Neural cell (in vitro differentiated cells): Measurements from ENCODE around the gene ADCY5. TPM values are rescaled to one million over a fixed set of nuclear protein-coding genes. Genes with fewer than 3 reads are reported as not detected.

Source experiments
- H2AFZ ChIP-seq: fragments of 200-600, 300-800 bp; sonication (generic), shearing (Covaris generic); 2 replicates; pipeline ENCODE4 v1.6.0; 2014; ENCODE audit warnings: low read depth, mild to moderate bottlenecking, antibody characterized with exemption, low read length, moderate library complexity
- H3F3A ChIP-seq: fragments of 200-600 bp; shearing (Covaris generic); 2 replicates; pipeline ENCODE4 v1.6.1; 2016; ENCODE audit warnings: mild to moderate bottlenecking, moderate library complexity, mixed read lengths, antibody characterized with exemption, low read length; ENCODE audit not compliant: insufficient read depth, poor library complexity, severe bottlenecking
- H3K27ac ChIP-seq: fragments of 200-600, 300-800 bp; sonication (generic), shearing (Covaris generic); 2 replicates; pipeline ENCODE4 v1.5.1; 2014; ENCODE audit warnings: mild to moderate bottlenecking, low read length, moderate library complexity
- H3K27me3 ChIP-seq: fragments of 300-800, 200-600 bp; sonication (generic), shearing (Covaris generic); 2 replicates; pipeline ENCODE4 v1.6.0; 2014; ENCODE audit warnings: mild to moderate bottlenecking, low read depth, low read length, moderate library complexity; ENCODE audit not compliant: insufficient read depth
- H3K36me3 ChIP-seq: fragments of 300-800, 200-600 bp; sonication (generic), shearing (Covaris generic); 2 replicates; pipeline ENCODE4 v1.5.1; 2014; ENCODE audit warnings: mild to moderate bottlenecking, antibody characterized with exemption, low read length, moderate library complexity; ENCODE audit not compliant: insufficient read depth
- H3K4me2 ChIP-seq: fragments of 300-800, 200-600 bp; sonication (generic), shearing (Covaris generic); 2 replicates; pipeline ENCODE4 v1.6.0; 2014; ENCODE audit warnings: mild to moderate bottlenecking, low read length
- H3K4me3 ChIP-seq: fragments of 300-800, 200-600 bp; sonication (generic), shearing (Covaris generic); 2 replicates; pipeline ENCODE4 v1.5.1; 2014; ENCODE audit warnings: mild to moderate bottlenecking, low read length, moderate library complexity
- H3K79me2 ChIP-seq: fragments of 200-600 bp; shearing (Covaris generic); replicated peaks from 2 replicates; pipeline ENCODE4 v1.6.0; 2014; ENCODE audit warnings: mild to moderate bottlenecking, low read length, moderate library complexity; ENCODE audit not compliant: insufficient read depth
- H3K9ac ChIP-seq: fragments of 300-800, 200-600 bp; sonication (generic), shearing (Covaris generic); 2 replicates; pipeline ENCODE4 v1.6.1; 2016; ENCODE audit warnings: mild to moderate bottlenecking, low read length, mixed read lengths
- H3K9me2 ChIP-seq: fragments of 200-600 bp; shearing (Covaris generic); 2 replicates; pipeline ENCODE4 v1.6.1; 2016; ENCODE audit warnings: mild to moderate bottlenecking, low read length, mixed read lengths; ENCODE audit not compliant: insufficient read depth
- H3K9me3 ChIP-seq: fragments of 200-600, 300-800 bp; sonication (generic), shearing (Covaris generic); 2 replicates; pipeline ENCODE4 v1.6.1; 2016; ENCODE audit warnings: mild to moderate bottlenecking, mixed run types, low read length, moderate library complexity, mixed read lengths
- H4K20me1 ChIP-seq: fragments of 200-600 bp; shearing (Covaris generic); 2 replicates; pipeline ENCODE4 v1.6.1; 2016; ENCODE audit warnings: mild to moderate bottlenecking, mixed run types; ENCODE audit not compliant: insufficient read depth
- EP300 ChIP-seq: fragments of 450-650 bp; conservative IDR thresholded peaks from 2 replicates; pipeline ENCODE4 v1.6.1; 2014; ENCODE audit warnings: antibody characterized with exemption, mild to moderate bottlenecking, moderate library complexity; ENCODE audit not compliant: poor library complexity, severe bottlenecking
- EZH2 ChIP-seq: fragments of 200-600, 300-800 bp; shearing (Covaris generic), sonication (generic); IDR thresholded peaks from 2 replicates; pipeline ENCODE4 v1.6.1; 2014; ENCODE audit warnings: antibody characterized with exemption, low read length, borderline replicate concordance, mild to moderate bottlenecking; ENCODE audit not compliant: insufficient read depth, poor library complexity, severe bottlenecking
- MXI1 ChIP-seq: fragments of 450-650 bp; conservative IDR thresholded peaks from 2 replicates; pipeline ENCODE4 v1.6.1; 2014; ENCODE audit warnings: antibody characterized with exemption, mild to moderate bottlenecking; ENCODE audit not compliant: poor library complexity, severe bottlenecking
- POLR2AphosphoS5 ChIP-seq: IDR thresholded peaks from 2 replicates; pipeline ENCODE4 v1.6.1; 2012
- RAD21 ChIP-seq: fragments of 450-650 bp; conservative IDR thresholded peaks from 2 replicates; pipeline ENCODE4 v1.6.1; 2014; ENCODE audit warnings: antibody characterized with exemption, mild to moderate bottlenecking, moderate library complexity
- REST ChIP-seq: IDR thresholded peaks from 2 replicates; pipeline ENCODE4 v1.6.1; 2012; ENCODE audit warnings: borderline replicate concordance
- SMC3 ChIP-seq: fragments of 450-650 bp; conservative IDR thresholded peaks from 2 replicates; pipeline ENCODE4 v1.6.1; 2014; ENCODE audit warnings: antibody characterized with exemption, mild to moderate bottlenecking, moderate library complexity; ENCODE audit not compliant: poor library complexity
- TAF1 ChIP-seq: IDR thresholded peaks from 2 replicates; pipeline ENCODE4 v1.6.1; 2012; ENCODE audit warnings: low read depth
- polyA plus RNA-seq: library from polyadenylated mRNA; depleted of rRNA; stranded (reverse); fragments of >200 nt; gene quantifications from 2 replicates; pipeline ENCODE4 v1.2.3, GENCODE V29; 2014
- TF ChIP-seq, protein P1 (sequence below): fragments of 450-650 bp; IDR thresholded peaks from 2 replicates; pipeline ENCODE4 v1.5.1; 2014; ENCODE audit warnings: antibody characterized with exemption, mild to moderate bottlenecking, moderate library complexity; ENCODE audit not compliant: poor library complexity, severe bottlenecking

ADCY5 gene
- polyA plus RNA-seq, 1 donor from 2014 or later: 7.7 TPM

DNA sequence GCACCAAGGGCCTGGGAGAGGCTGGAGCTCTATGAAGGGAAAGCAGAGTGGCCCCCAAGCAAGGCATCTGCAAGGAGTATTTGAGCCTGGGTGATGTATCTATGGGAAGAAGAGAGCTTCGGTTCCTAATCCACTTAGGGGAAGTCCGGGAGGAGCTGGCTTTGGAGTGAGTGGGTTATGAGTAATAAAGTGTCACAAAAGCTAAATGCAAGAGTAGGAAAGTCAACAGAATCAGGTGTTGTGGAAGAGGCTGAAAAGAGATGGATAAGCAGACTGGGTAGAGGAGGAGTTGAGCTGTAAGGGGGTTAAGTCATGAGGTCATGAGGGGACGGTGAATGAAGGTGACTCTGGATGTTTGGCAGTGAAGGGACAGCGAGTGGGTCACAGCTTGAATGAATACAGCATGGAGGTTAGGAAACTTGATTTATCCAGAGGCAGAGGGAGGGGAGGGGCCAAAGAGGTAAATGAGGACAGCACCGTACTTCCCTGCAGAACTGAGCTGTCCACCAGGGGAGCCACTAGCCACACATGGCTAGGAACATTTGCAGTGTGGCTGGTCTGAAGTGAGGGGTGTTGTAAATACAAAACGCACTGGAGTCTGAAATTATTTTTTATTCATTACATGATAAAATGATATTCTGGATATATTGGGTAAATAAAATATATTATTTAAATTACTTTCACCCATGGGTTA, 83.3 kb downstream of the ADCY5 start:
- Histone ChIP-seq H3K9me2 (no peaks in the 10 kb centered on the region), H3K27ac (no peak overlapping the region), H3K4me3 (no peak overlapping the region), H3K9ac (no peak overlapping the region), H2AFZ (no peak overlapping the region), H3K79me2 (no peaks in the 10 kb centered on the region), H3K4me2 (no peak overlapping the region), H3K27me3 (no peaks in the 10 kb centered on the region), H3K9me3 (no peaks in the 10 kb centered on the region), H4K20me1 (no peaks in the 10 kb centered on the region), H3F3A (no peaks in the 10 kb centered on the region), H3K36me3 (no peaks in the 10 kb centered on the region)
- TF ChIP-seq, protein P1, sequence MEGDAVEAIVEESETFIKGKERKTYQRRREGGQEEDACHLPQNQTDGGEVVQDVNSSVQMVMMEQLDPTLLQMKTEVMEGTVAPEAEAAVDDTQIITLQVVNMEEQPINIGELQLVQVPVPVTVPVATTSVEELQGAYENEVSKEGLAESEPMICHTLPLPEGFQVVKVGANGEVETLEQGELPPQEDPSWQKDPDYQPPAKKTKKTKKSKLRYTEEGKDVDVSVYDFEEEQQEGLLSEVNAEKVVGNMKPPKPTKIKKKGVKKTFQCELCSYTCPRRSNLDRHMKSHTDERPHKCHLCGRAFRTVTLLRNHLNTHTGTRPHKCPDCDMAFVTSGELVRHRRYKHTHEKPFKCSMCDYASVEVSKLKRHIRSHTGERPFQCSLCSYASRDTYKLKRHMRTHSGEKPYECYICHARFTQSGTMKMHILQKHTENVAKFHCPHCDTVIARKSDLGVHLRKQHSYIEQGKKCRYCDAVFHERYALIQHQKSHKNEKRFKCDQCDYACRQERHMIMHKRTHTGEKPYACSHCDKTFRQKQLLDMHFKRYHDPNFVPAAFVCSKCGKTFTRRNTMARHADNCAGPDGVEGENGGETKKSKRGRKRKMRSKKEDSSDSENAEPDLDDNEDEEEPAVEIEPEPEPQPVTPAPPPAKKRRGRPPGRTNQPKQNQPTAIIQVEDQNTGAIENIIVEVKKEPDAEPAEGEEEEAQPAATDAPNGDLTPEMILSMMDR: no peak
- TF ChIP-seq RAD21 (no peak), EP300 (no peak), TAF1 (no peak), MXI1 (no peak), POLR2AphosphoS5 (no peak), EZH2 (no peak), SMC3 (no peak), REST (no peak)

- Histone ChIP-seq H3K4me3 (no peak overlapping the region), H3K27me3 (no peaks in the 10 kb centered on the region), H3K9me2 (no peaks in the 10 kb centered on the region), H3K79me2 (no peaks in the 10 kb centered on the region), H2AFZ (no peak overlapping the region), H3K4me2 (no peak overlapping the region), H4K20me1 (no peaks in the 10 kb centered on the region), H3K27ac (no peak overlapping the region), H3F3A (no peaks in the 10 kb centered on the region), H3K9me3 (no peaks in the 10 kb centered on the region), H3K36me3 (no peaks in the 10 kb centered on the region), H3K9ac (no peak overlapping the region)
- no peak for TF ChIP-seq POLR2AphosphoS5
- no peak for TF ChIP-seq SMC3
- TF ChIP-seq MXI1: no peak
- TF ChIP-seq EZH2: no peak
- TF ChIP-seq, protein P1: no peak
Observed at GRCh38 chr3:123361071-123361470, 87.8 kb downstream of the ADCY5 start.
